Activated naive CD8-positive, alpha-beta T cell (primary cell): ENCODE results near the gene ABHD12.

Experiments
- H3K27ac Mint-ChIP-seq: one replicate; pipeline ENCODE4 v1.8.0; 2021; ENCODE audit warnings: mixed read lengths
- H3K27me3 Mint-ChIP-seq: one replicate; pipeline ENCODE4 v1.8.0; 2021; ENCODE audit warnings: mixed read lengths
- H3K36me3 Mint-ChIP-seq: one replicate; pipeline ENCODE4 v1.8.0; 2021; ENCODE audit warnings: mixed read lengths
- H3K4me1 Mint-ChIP-seq: one replicate; pipeline ENCODE4 v1.8.0; 2021; ENCODE audit warnings: low read depth, mixed read lengths
- H3K4me3 Mint-ChIP-seq: one replicate; pipeline ENCODE4 v1.8.0; 2021; ENCODE audit warnings: mild to moderate bottlenecking, mixed read lengths
- H3K9me3 Mint-ChIP-seq: one replicate; pipeline ENCODE4 v1.8.0; 2021; ENCODE audit warnings: low read depth, mixed read lengths

Gene ABHD12

DNA sequence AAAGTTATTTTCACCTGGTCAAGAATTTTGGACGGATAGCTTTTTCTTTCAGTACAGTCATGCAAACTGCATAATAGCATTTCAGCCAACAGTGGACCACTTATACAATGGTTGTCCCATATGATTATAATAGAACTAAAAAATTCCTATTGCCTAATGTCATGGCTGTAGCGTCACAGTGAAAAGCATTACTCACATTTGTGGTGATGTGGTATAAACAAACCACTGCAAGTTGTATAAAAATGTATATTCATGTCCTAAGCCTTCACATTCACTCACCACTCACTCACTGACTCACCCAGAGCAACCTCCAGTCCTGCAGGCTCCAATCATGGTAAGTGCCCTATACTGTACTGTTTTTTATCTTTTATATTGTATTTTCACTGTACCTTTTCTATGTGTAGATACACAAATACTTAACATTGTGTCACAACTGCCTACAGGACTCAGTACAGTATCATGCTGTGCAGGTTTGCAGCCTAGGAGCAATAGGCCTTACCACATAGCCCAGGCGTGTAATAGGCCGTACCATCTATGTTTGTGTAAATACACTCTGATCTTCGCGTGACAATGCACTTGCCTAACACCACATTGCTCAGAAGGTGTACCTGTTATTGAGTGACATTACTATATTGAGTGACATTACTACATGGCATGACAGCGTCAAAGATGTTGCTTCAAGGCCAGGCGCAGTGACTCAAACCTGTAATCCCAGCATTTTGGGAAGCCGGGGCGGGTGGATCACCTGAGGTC lies 17.9 kb downstream of the ABHD12 start:
- H3K4me1 Mint-ChIP-seq, result peaks cover 7% of the 10 kb centered on the region
- H3K27me3 Mint-ChIP-seq, result no peaks in the 10 kb centered on the region
- no peaks in the 10 kb centered on the region for H3K9me3 Mint-ChIP-seq
- no peak overlapping the region for H3K4me3 Mint-ChIP-seq
- peaks cover 16% of the 10 kb centered on the region for H3K36me3 Mint-ChIP-seq
- H3K27ac Mint-ChIP-seq, result no peak overlapping the region

DNA sequence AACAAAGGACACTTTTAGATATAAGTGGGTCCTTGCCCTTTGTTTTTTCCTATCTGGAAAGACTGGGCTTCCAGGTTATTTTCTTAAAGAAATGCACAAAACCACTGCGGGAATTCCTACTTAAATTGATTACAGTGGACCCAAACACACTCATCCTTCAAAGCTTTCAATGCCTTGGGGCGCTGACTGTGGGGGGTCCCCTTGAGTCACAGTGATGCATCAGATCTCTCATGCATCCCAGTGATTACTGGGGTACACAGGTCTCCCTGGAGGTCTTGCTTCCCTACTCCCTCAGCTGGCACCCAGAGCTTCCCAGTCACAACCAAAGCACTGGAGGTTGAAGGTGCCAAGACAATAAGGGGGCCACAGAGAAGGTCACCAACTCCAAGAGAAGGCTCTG lies 20.7 kb downstream of the ABHD12 start:
- Mint-ChIP-seq H3K9me3 (no peaks in the 10 kb centered on the region), H3K27ac (no peak overlapping the region), H3K27me3 (no peaks in the 10 kb centered on the region), H3K36me3 (peaks cover 19% of the 10 kb centered on the region), H3K4me1 (peaks cover 4% of the 10 kb centered on the region), H3K4me3 (no peak overlapping the region)

DNA sequence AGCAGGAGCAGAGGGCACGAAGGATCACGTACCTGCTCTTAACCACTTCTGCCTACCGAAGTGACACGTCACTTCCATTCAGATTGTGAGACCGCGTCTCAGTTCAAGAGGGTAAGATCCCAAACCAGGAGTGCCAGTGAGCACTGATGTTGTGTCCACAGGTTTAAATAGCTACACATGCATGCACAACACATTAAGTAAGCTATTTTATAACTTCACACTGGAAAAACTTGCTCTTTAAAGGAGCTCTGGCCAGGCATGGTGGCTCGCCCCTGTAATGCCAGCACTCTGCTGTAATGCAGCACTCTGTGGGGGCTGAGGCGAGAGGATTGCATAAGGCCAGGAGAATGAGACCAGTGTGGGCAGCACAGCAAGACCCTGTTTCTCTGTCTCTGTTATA lies 21.1 kb downstream of the ABHD12 start:
- H3K4me3 Mint-ChIP-seq, result no peak overlapping the region
- H3K9me3 Mint-ChIP-seq, result no peaks in the 10 kb centered on the region
- H3K27me3 Mint-ChIP-seq, result no peaks in the 10 kb centered on the region
- H3K4me1 Mint-ChIP-seq, result peaks cover 4% of the 10 kb centered on the region
- H3K27ac Mint-ChIP-seq, result no peak overlapping the region
- H3K36me3 Mint-ChIP-seq, result peaks cover 18% of the 10 kb centered on the region

DNA sequence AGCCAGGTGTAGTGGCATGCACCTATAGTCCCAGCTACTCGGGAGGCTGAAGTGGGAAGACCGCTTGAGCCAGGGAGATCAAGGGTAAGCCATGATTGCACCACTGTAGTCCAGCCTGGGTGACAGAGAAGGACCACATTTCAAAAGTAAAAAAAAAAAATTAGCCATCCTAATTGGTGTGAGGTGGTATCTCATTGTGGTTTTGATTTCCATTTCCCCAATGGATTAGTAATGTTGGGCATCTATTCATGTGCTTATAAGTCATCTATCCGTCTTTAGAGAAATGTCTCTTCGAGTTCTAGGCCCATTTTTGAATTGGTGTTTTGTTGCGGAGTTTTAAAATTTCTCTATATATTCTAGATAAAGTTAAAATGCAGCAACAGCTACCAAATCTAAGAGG lies 21.7 kb downstream of the ABHD12 start:
- peaks cover 4% of the 10 kb centered on the region for H3K4me1 Mint-ChIP-seq
- H3K9me3 Mint-ChIP-seq, result no peaks in the 10 kb centered on the region
- no peaks in the 10 kb centered on the region for H3K27me3 Mint-ChIP-seq
- H3K4me3 Mint-ChIP-seq, result no peak overlapping the region
- no peak overlapping the region for H3K27ac Mint-ChIP-seq
- peaks cover 21% of the 10 kb centered on the region for H3K36me3 Mint-ChIP-seq

DNA sequence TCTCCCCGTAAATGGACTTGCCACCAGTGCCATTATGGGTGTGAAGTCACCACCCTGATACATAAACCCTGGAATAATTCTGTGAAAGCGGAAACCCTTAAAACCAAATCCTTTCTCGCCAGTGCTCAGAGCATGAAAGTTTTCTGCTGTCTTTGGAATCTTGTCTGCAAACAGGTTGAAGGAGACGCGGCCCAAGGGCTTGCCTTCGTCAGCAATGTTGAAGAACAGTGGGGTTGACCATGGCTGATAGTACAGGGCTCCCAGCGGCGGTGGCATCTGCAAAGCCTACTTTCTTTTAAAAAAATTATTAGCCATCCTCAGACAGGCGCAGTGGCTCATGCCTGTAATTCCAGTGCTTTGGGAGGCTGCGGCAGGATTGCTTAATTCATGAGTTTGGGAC lies 22.1 kb downstream of the ABHD12 start:
- Mint-ChIP-seq H3K36me3 (peaks cover 19% of the 10 kb centered on the region), H3K4me3 (no peak overlapping the region), H3K27ac (no peak overlapping the region), H3K27me3 (no peaks in the 10 kb centered on the region), H3K4me1 (peaks cover 4% of the 10 kb centered on the region), H3K9me3 (no peaks in the 10 kb centered on the region)

DNA sequence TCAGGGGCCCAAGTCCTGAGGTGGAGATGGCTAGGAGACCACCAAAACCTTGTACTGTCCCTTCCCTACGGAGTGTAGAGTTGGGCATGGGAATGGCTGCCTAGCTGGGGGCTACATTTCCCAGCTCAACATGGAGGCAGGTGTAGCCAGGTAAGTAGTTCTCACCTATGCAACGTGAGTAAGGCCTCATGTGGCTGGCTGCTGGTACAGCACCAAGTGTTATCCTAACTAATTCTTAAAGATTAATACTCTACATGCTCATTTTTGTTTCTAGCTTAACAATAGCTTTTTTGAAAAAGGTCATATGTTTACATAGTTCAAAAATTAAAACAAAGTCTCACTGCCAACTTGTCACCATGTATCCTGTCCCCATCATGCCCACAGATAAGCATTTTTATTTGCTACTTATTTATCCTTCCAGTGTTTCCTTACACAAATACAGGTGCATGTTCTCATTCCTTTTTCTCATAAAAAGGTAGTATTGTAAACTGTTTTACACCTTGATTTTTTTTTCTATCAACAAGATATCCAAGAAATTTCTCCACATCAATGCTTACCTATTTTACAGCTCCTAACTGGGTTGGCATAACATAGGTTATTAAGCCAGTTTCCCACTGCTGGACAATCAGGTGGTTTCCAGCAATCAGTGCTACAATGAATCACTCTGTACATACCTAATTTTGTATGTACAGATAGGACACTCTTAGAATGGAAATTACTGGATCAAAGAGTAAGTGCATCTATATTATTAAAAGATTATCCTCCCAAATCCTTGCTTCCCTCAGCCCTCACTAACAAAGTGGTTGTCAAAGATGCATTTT lies 25.5 kb downstream of the ABHD12 start:
- no peak overlapping the region for H3K27ac Mint-ChIP-seq

DNA sequence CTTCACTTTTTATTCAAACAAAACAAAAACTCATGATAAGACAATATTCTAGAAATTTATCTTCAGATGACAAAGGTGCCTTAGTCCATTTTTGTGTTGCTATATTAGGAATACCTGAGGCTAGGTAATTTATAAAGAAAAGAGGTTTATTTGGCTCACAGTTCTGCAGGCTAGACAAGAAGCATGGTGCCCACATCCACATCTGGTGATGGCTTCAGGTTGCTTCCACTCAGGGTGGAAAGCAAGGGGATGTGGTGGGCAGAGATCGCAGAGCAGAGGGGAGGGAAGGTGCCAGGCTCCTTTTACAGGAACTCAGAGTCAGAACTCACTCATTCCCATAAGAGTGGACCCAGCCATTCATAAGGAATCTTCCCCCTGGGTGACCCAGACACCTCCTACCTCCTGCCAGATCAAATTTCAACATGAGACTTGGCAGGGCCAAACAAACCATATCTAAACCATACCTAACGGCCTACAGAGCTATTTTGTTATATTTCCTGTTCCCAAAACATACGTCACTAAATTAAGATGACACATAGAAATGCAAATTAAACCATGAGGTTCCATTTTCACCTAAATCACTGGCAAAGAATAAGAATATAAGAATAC lies 26.4 kb downstream of the ABHD12 start:
- Mint-ChIP-seq H3K36me3 (peaks cover 18% of the 10 kb centered on the region), H3K4me1 (peaks cover 6% of the 10 kb centered on the region), H3K27me3 (no peaks in the 10 kb centered on the region), H3K4me3 (no peak overlapping the region), H3K9me3 (no peaks in the 10 kb centered on the region), H3K27ac (no peak overlapping the region)

More for the DNA sequence above, 25.5 kb downstream of the ABHD12 start:
- no peak overlapping the region for H3K4me3 Mint-ChIP-seq
- no peaks in the 10 kb centered on the region for H3K27me3 Mint-ChIP-seq
- H3K36me3 Mint-ChIP-seq, result peaks cover 18% of the 10 kb centered on the region
- H3K4me1 Mint-ChIP-seq, result peaks cover 6% of the 10 kb centered on the region
- H3K9me3 Mint-ChIP-seq, result no peaks in the 10 kb centered on the region

DNA sequence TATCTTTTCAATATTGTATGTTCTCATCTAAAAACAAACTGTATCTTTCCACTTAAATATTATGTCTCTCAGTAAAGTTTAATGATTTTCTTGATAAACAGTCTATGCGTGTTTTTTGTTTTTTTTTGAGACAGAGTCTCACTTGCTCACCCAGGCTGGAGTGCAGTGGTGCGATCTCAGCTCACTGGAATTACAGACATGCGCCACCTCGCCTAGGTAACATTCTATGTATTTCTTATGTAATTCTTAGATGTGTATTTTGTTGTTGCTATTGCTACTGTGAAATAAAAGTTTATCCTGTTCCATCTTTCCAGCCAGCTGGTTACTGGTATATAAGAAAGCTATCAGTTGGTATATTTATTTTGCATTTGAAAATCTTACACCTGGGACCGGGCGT lies 29.4 kb downstream of the ABHD12 start:
- H3K36me3 Mint-ChIP-seq, result peaks cover 7% of the 10 kb centered on the region
- peaks cover 18% of the 10 kb centered on the region for H3K4me1 Mint-ChIP-seq
- H3K27me3 Mint-ChIP-seq, result no peaks in the 10 kb centered on the region
- H3K27ac Mint-ChIP-seq, result no peak overlapping the region
- H3K9me3 Mint-ChIP-seq, result no peaks in the 10 kb centered on the region
- no peak overlapping the region for H3K4me3 Mint-ChIP-seq

DNA sequence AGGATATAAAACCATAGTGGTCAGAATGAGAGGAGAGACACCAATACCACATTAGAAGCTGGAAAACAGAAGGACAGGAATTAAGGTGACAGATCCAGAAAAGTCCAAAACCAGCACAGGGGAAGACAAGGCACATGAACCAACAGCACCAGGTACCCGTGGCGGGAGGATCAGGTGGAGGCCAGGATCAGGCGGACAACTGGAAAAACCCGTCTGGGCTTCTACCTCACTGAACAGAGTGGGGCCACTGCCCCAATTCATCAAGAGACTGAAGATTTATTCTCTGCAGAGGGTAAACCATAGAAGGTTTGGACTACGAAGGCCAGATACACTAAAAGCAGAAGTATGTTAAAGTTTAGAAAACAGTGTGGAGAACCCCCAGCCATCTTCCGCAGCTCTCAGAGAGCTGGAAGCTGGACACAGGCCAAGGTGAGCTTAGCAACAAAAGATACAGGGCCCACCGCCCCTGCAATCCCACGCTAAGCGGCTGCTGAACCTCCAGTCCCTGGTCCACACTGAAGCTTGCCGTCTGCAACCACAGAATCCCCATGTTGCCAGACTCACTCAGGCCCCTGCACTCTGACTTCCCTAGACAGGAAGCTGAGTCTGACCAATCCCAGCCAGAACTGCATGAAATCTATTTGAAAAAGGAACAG lies 29.9 kb downstream of the ABHD12 start:
- H3K36me3 Mint-ChIP-seq, result peaks cover 7% of the 10 kb centered on the region
- H3K4me3 Mint-ChIP-seq, result no peak overlapping the region
- no peak overlapping the region for H3K27ac Mint-ChIP-seq
- H3K4me1 Mint-ChIP-seq, result peaks cover 24% of the 10 kb centered on the region
- no peaks in the 10 kb centered on the region for H3K9me3 Mint-ChIP-seq
- no peaks in the 10 kb centered on the region for H3K27me3 Mint-ChIP-seq

DNA sequence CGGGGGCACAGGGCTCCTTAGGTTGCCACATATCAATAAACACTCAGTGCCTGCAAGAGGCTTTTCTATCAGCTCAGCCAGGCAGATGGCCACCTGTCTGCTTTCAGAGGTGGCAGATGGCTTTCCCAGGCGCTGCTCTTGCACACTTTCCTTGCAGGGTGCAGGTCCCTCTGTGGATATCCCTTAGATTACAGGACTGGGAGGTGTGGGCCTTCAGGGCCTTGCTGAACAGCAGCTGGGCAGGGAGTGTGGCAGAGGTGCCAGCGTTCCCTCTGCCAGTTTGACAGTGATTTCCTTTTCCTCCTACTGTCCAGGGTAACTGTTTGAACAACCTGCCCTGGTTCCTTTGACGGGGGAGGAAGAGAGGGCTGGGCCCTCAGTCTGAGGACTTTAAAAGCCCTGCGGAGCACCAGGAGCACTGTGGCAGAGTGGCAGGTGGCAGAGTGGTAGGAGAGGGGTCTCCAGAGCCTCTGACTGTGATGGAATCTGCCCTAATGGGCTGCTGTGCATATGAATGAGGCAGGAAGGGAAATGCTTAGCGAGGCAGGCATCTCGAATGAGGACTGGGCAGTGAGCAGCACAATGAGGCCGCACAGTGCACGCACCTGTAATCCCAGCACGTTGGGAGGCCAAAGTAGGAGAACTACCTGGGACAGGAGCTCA lies 34.2 kb downstream of the ABHD12 start:
- H3K4me1 Mint-ChIP-seq, result peaks cover 36% of the 10 kb centered on the region
- H3K27ac Mint-ChIP-seq, result no peak overlapping the region
- peaks cover under 1% of the 10 kb centered on the region for H3K36me3 Mint-ChIP-seq
- no peak overlapping the region for H3K4me3 Mint-ChIP-seq
- H3K9me3 Mint-ChIP-seq, result no peaks in the 10 kb centered on the region
- no peaks in the 10 kb centered on the region for H3K27me3 Mint-ChIP-seq

DNA sequence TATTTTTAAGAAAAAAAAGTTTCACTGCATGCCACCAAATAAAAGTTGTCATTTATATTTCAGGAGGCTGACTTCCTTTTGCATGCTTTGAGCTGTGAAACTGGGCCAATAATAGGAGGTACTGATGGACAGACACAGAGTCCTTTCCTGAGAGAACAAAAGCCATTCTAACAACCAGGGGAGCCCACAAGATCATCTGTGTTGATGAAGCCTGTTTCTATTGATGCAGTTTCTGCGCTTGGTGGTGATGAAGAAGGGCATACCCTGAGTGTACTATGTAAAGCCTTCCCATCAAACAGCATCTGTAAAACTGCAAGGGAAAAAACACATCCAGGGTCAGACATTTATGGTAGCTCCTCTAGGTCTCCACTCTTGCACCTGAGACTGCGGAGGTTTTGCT lies 34.8 kb downstream of the ABHD12 start:
- Mint-ChIP-seq H3K27ac (no peak overlapping the region), H3K36me3 (peaks cover 3% of the 10 kb centered on the region), H3K4me3 (no peak overlapping the region), H3K27me3 (no peaks in the 10 kb centered on the region), H3K4me1 (peaks cover 33% of the 10 kb centered on the region), H3K9me3 (no peaks in the 10 kb centered on the region)

DNA sequence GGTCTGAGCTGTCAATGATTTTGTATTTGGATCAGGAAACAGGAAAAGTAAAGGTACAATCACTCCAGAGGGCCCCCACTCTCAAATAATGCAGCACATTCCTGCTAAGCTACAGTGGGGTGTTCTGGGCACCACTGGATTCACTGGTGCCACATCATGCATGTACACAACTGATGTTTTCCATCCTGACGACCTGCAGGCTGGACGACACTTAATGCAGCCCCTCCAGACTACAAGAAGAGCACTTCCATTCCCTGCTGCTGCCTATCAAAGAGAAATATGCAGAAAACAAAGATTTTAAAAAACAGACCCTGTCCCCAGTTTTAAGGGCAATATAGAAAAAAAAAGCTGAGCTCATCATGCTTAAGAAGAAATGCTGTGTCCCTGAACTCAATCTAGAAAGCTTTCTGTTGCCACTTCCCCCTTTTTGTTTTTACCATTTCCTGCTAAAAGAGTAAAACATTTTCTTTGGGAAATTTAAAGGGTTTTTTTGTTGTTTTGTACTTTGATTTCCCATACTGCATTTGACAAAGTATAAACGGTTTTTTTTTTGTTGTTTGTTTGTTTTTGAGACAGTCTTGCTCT lies 35.5 kb downstream of the ABHD12 start:
- H3K9me3 Mint-ChIP-seq, result no peaks in the 10 kb centered on the region
- no peaks in the 10 kb centered on the region for H3K27me3 Mint-ChIP-seq
- H3K27ac Mint-ChIP-seq, result no peak overlapping the region
- H3K4me3 Mint-ChIP-seq, result no peak overlapping the region
- peaks cover 3% of the 10 kb centered on the region for H3K36me3 Mint-ChIP-seq
- H3K4me1 Mint-ChIP-seq, result peaks cover 33% of the 10 kb centered on the region

DNA sequence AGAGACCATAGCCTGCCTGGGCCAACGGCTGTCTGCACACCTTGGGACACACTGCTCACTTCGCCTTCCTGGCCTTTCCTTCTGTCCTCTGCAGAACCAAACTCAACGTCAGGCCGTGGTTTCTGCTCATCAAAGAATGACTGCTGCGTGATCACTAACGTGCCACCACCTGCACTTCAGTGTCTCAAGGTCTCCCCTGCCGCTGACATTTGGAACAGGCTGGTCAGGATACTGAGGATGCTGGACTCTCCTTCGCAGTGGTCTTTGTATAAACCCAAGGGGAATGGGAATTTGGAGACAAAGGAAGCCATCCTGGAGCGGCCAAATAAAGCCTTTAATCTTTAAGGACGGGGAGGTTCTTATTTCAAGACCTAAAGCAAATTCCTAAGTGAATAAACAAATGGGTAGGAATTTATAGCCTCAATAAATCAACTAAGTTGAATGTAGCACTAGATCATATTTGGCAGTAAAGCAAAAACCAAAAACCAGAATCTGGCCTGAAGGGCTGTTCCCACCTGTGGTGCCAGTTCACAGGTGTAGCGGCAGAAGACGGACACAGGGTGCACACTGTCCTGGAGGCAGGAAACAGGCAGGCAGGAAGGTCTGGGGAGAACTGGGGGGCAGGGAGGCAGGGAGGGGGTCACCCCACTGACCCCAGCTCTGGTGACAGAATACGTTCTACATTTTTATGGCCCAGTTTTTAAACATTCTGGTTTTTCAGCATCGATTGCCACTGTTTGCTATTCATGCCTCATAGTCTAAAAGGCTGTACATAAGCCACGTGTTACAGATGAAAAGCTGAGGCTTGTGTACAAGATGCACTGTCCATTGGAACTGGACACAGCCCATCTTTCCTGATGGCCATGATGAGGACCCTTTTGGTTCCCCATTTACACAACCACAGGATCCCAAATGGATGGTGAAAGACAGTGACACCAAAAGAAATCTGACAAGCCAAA lies 36.6 kb downstream of the ABHD12 start:
- Mint-ChIP-seq H3K27me3 (no peaks in the 10 kb centered on the region), H3K9me3 (peaks cover 3% of the 10 kb centered on the region), H3K4me3 (no peak overlapping the region), H3K36me3 (peaks cover 5% of the 10 kb centered on the region), H3K4me1 (peaks cover 36% of the 10 kb centered on the region), H3K27ac (no peak overlapping the region)
